ENCODE data around the gene GSPT1. TPM values are rescaled to one million over a fixed set of nuclear protein-coding genes. Genes with fewer than 3 reads are reported as not detected.
"Not testable (repeated sequence)": the region's sequence is repeated elsewhere in the genome, so short reads cannot be mapped to it uniquely, and the experiment has no call there.

GSPT1 gene
- total and polyA plus RNA-seq, 3 donors from 2014 or later: 78.5 to 140 (median 83.9) TPM

GRCh38 chr16:11833951-11834695, 81.6 kb downstream of the GSPT1 start:
- no peaks in the 10 kb centered on the region for H3K9me3 ChIP-seq
- no peaks in the 10 kb centered on the region for H3K4me1 ChIP-seq
- H3K4me3 ChIP-seq: no peak overlapping the region
- TF ChIP-seq CTCF (IDR thresholded peaks at IDR 0.05): no peak
- TF ChIP-seq POLR2A (IDR thresholded peaks at IDR 0.05): no peak
- no peaks in the 10 kb centered on the region for H3K27me3 ChIP-seq
- H3K36me3 ChIP-seq (ENCODE audit: low read depth, missing control alignments): no peaks in the 10 kb centered on the region
- no peak for DNase-seq
- intact Hi-C loops (cut with DNase I; ENCODE audit: low total_unique reads): no loop called here
- WGBS, 2 donors: 62 to 68% methylated on average over 6 of the region's 6 CpGs
- H3K27ac ChIP-seq: no peak overlapping the region

- Histone ChIP-seq H3K9me3 (no peaks in the 10 kb centered on the region), H3K4me1 (no peaks in the 10 kb centered on the region), H3K36me3 (ENCODE audit: low read depth, missing control alignments) (no peaks in the 10 kb centered on the region), H3K4me3 (no peak overlapping the region), H3K27me3 (no peaks in the 10 kb centered on the region), H3K27ac (no peak overlapping the region)
- intact Hi-C loops (cut with DNase I; ENCODE audit: low total_unique reads): no loop called here
- no peak for DNase-seq
- TF ChIP-seq CTCF (IDR thresholded peaks at IDR 0.05): no peak
- WGBS, 2 donors: 75 to 82% methylated on average over 5 of the region's 5 CpGs
Observed at GRCh38 chr16:11828696-11829095, 87.1 kb downstream of the GSPT1 start.

- H3K36me3 ChIP-seq (ENCODE audit: low read depth, missing control alignments); H3K9me3 ChIP-seq; DNase-seq; H3K4me3 ChIP-seq; H3K27me3 ChIP-seq; H3K27ac ChIP-seq; intact Hi-C loops (cut with DNase I; ENCODE audit: low total_unique reads); H3K4me1 ChIP-seq: not testable (repeated sequence)
- 88 to 97% methylated on average over 13 of the region's 13 CpGs for WGBS, 2 donors
Observed at GRCh38 chr16:11825520-11826165, 90.1 kb downstream of the GSPT1 start.

GRCh38 chr16:11824362-11824761, 91.4 kb downstream of the GSPT1 start:
- no peaks in the 10 kb centered on the region for H3K36me3 ChIP-seq (ENCODE audit: low read depth, missing control alignments)
- no peak for TF ChIP-seq CTCF (IDR thresholded peaks at IDR 0.05)
- TF ChIP-seq POLR2A (IDR thresholded peaks at IDR 0.05): no peak
- no peak overlapping the region for H3K4me3 ChIP-seq
- no peaks in the 10 kb centered on the region for H3K27me3 ChIP-seq
- H3K9me3 ChIP-seq: no peaks in the 10 kb centered on the region
- intact Hi-C loops (cut with DNase I; ENCODE audit: low total_unique reads): no loop called here
- peak; percentile 40 for DNase-seq
- H3K27ac ChIP-seq: no peak overlapping the region
- peaks cover 5% of the 10 kb centered on the region for H3K4me1 ChIP-seq
- WGBS, 2 donors: 23 to 31% methylated on average over 5 of the region's 5 CpGs

- H3K4me1 ChIP-seq; H3K27ac ChIP-seq; DNase-seq; H3K27me3 ChIP-seq; intact Hi-C loops (cut with DNase I; ENCODE audit: low total_unique reads); H3K36me3 ChIP-seq (ENCODE audit: low read depth, missing control alignments); H3K9me3 ChIP-seq; H3K4me3 ChIP-seq: not testable (repeated sequence)
- WGBS, 2 donors: 90 to 97% methylated on average over 3 to 5 of the region's 5 CpGs
Observed at GRCh38 chr16:11823645-11824044, 92.1 kb downstream of the GSPT1 start.

- intact Hi-C loops (cut with DNase I; ENCODE audit: low total_unique reads): no loop called here
- 88 to 91% methylated on average over 10 of the region's 10 CpGs for WGBS, 2 donors
- no peak overlapping the region for H3K4me3 ChIP-seq
- H3K4me1 ChIP-seq: peaks cover 5% of the 10 kb centered on the region
- H3K36me3 ChIP-seq (ENCODE audit: low read depth, missing control alignments): no peaks in the 10 kb centered on the region
- no peaks in the 10 kb centered on the region for H3K27me3 ChIP-seq
- H3K9me3 ChIP-seq: no peaks in the 10 kb centered on the region
- no peak for DNase-seq
- TF ChIP-seq CTCF (IDR thresholded peaks at IDR 0.05): no peak
- TF ChIP-seq POLR2A (IDR thresholded peaks at IDR 0.05): no peak
- no peak overlapping the region for H3K27ac ChIP-seq
Observed at GRCh38 chr16:11819798-11820197, 96.0 kb downstream of the GSPT1 start.

GRCh38 chr16:11818970-11819369, 96.8 kb downstream of the GSPT1 start:
- DNase-seq; intact Hi-C loops (cut with DNase I; ENCODE audit: low total_unique reads); H3K4me3 ChIP-seq; H3K9me3 ChIP-seq; H3K36me3 ChIP-seq (ENCODE audit: low read depth, missing control alignments); H3K4me1 ChIP-seq; H3K27ac ChIP-seq; H3K27me3 ChIP-seq: not testable (repeated sequence)
- 91 to 94% methylated on average over 11 to 13 of the region's 13 CpGs for WGBS, 2 donors

Data from testis (tissue), 3 donors.